AG04449 (cell line): Measurements from ENCODE around the gene TRAPPC3.

Experiments used
- CTCF ChIA-PET: fragments of 350-600 bp; formaldehyde crosslinking; extraction: SDS; loops from one replicate; lab custom pipeline; 2021; ENCODE audit warnings: antibody characterized with exemption; lab: Yijun Ruan, JAX
- POLR2A ChIA-PET: fragments of 400-600, 350-600 bp; formaldehyde crosslinking; extraction: SDS; loops from one replicate; lab custom pipeline; 2020; ENCODE audit warnings: antibody characterized with exemption, inconsistent platforms; lab: Yijun Ruan, JAX
- DNase-seq: peaks from one replicate; pipeline ENCODE4 v3.0.0-alpha.2; 2010; ENCODE audit warnings: low read depth, low spot score
- H3K4me3 ChIP-seq: 2 replicates; pipeline ENCODE4 v1.5.1; 2011; ENCODE audit warnings: low read depth, mild to moderate bottlenecking, control low read depth, low read length
- TF ChIP-seq, protein P1 (sequence below): IDR thresholded peaks from one replicate; pipeline ENCODE4 v1.5.1; 2011; ENCODE audit warnings: mild to moderate bottlenecking, moderate library complexity, low read length, control low read depth, inconsistent platforms; ENCODE audit not compliant: insufficient read depth; ENCODE audit errors: missing control alignments

TRAPPC3 gene

GRCh38 chr1:36098650-36099365, 50.5 kb downstream of the TRAPPC3 start:
- TF ChIP-seq, protein P1, sequence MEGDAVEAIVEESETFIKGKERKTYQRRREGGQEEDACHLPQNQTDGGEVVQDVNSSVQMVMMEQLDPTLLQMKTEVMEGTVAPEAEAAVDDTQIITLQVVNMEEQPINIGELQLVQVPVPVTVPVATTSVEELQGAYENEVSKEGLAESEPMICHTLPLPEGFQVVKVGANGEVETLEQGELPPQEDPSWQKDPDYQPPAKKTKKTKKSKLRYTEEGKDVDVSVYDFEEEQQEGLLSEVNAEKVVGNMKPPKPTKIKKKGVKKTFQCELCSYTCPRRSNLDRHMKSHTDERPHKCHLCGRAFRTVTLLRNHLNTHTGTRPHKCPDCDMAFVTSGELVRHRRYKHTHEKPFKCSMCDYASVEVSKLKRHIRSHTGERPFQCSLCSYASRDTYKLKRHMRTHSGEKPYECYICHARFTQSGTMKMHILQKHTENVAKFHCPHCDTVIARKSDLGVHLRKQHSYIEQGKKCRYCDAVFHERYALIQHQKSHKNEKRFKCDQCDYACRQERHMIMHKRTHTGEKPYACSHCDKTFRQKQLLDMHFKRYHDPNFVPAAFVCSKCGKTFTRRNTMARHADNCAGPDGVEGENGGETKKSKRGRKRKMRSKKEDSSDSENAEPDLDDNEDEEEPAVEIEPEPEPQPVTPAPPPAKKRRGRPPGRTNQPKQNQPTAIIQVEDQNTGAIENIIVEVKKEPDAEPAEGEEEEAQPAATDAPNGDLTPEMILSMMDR: no peak
- ChIA-PET POLR2A (no interaction called here), CTCF (interaction anchor here (0.6 to 18.7 kb wide), 10 partner anchors 8 to 321 kb away, joined by 3 to 453 read pairs (median 8); partner anchors contain the start of gene TRAPPC3)
- H3K4me3 ChIP-seq: no peak overlapping the region
- DNase-seq: no peak

DNA sequence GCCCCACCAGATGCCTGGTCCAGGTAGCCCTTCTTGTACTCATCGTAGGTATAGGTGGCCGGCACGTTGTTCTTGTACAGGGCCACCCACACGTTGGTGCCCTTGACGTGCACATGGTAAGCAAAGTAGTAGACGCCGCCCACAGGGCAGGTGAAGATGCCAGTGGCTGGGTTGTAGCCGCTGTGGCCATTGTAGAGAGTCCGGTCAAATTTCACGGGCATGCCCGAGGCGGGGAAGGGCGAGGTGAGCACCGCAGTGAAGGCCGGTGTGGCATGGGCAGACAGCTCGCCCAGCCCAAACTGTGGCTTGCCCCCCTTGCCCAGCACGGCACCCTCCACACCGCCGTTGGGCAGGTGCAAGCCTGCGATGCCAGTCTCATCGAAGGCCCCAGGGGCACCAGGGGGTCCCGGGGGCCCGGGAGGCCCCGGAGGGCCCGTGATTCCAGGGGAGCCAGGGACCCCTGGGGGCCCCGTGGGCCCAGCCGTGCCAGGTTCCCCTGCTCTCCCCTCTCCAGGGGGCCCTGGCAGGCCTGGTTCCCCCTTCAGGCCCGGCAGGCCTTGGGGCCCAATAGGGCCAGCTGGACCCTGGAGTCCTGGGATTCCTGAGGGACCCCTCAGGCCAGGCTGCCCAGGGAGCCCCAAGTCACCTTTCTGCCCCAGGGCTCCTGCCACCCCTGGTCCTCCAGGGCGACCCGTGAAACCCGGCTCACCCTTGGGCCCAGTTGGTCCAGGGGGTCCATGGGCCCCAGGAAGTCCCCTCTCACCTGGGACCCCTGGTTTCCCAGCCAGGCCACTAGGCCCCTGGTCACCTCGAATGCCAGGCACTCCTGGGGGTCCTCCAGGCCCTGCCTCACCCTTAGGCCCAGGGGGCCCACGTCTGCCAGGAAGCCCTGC, 51.3 kb downstream of the TRAPPC3 start:
- TF ChIP-seq, protein P1: no peak
- CTCF ChIA-PET: interaction anchor here (0.6 to 18.7 kb wide), 16 partner anchors 9 to 322 kb away, joined by 3 to 453 read pairs (median 5); partner anchors contain the start of gene TRAPPC3
- H3K4me3 ChIP-seq: no peak overlapping the region
- POLR2A ChIA-PET: interaction anchor here (0.6 kb wide), 1 partner anchor 100 kb away, joined by 3 read pairs; no protein-coding TSS in a partner anchor
- DNase-seq: no peak

DNA sequence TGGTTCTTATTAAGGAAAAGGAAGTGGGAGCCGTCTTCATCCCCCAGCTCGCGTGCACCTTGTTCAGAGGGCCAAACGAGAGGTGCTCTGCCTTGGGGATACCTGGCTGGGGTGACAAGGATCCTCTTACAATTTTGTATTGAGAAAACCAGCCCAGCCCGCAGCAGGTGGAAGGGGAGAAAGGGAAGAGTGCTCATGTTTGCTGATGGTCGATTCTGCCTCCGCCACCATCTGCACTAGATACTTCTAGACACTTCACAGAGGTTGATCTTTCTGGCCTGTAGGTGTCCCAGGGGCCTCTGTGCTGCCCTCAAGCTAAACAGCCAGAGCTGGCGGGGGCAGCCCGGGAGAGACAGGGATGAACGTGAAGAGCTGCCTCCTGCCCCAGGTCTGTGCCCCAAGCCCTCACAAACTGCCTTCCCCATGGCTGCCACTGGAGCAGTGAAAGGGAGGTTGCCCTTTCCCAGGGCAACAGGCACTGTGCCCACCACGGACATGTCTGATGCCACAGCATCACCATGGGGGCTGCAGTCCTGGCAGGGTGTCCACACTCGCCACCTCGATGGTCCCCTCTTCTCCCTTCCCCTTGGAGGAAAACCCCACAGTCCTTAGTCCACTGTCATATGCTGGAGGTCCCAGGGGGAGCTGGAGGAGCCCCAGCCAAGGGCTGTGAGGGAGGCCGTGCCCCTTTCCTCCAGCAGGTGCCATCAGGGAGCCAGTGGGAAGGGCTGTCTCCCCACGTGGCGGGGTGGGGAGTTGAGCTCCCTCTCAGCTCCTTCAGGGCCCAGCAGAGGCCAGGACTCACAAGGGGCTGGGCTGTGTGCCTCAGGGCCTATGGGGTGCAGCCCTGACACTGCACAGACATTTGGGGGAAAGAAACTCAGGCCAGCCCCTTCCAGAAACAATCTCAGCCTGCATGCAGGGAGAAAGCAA, 52.5 kb downstream of the TRAPPC3 start:
- no peak for DNase-seq
- no peak overlapping the region for H3K4me3 ChIP-seq
- ChIA-PET POLR2A (interaction anchor here (0.6 kb wide), 1 partner anchor 102 kb away, joined by 3 read pairs; no protein-coding TSS in a partner anchor), CTCF (interaction anchor here (0.6 to 18.7 kb wide), 14 partner anchors 9 to 292 kb away, joined by 3 to 453 read pairs (median 4); partner anchors contain the start of gene TRAPPC3)
- TF ChIP-seq, protein P1: peak; percentile 52

- ChIA-PET CTCF (interaction anchor here (0.6 to 18.7 kb wide), 10 partner anchors 9 to 291 kb away, joined by 3 to 453 read pairs (median 8); partner anchors contain the start of gene TRAPPC3), POLR2A (no interaction called here)
- no peak overlapping the region for H3K4me3 ChIP-seq
- DNase-seq: no peak
- TF ChIP-seq, protein P1: no peak
These were observed 53.4 kb downstream of the TRAPPC3 start for GRCh38 chr1:36095760-36096405.

GRCh38 chr1:36094621-36095061, 54.6 kb downstream of the TRAPPC3 start:
- no peak for DNase-seq
- ChIA-PET CTCF (interaction anchor here (0.7 to 18.7 kb wide), 9 partner anchors 8 to 206 kb away, joined by 3 to 453 read pairs (median 7); no protein-coding TSS in a partner anchor), POLR2A (no interaction called here)
- H3K4me3 ChIP-seq: no peak overlapping the region
- TF ChIP-seq, protein P1: no peak
